ENCODE results near the gene DYNC1LI2. TPM values are rescaled to one million over a fixed set of nuclear protein-coding genes. Genes with fewer than 3 reads are reported as not detected.

The DYNC1LI2 gene
- total and polyA plus RNA-seq, 2 of the 8 experiments (the other 6 are each of a cell fraction or from before 2014, with no cell fraction given), result 35.0 to 70.8 TPM

GRCh38 chr16:66717776-66718175, 33.6 kb downstream of the DYNC1LI2 start (continued):
- TF ChIP-seq, protein P1, sequence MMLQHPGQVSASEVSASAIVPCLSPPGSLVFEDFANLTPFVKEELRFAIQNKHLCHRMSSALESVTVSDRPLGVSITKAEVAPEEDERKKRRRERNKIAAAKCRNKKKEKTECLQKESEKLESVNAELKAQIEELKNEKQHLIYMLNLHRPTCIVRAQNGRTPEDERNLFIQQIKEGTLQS (IDR thresholded peaks at IDR 0.05; ENCODE audit: insufficient read depth, low read depth, low read length), result no peak
